ENCODE measurements around the gene MUC7.

DNA sequence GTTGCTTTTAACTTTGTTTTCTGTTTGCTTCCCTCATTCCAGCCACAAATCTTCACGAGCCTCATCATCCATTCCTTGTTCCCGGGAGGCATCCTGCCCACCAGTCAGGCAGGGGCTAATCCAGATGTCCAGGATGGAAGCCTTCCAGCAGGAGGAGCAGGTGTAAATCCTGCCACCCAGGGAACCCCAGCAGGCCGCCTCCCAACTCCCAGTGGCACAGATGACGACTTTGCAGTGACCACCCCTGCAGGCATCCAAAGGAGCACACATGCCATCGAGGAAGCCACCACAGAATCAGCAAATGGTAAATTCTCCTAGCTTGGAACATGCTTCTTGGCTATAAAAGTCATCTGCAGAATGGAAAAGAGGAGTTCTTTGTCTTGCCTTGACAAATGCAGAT is 59.0 kb downstream of the MUC7 start:
- TF ChIP-seq, protein P1, sequence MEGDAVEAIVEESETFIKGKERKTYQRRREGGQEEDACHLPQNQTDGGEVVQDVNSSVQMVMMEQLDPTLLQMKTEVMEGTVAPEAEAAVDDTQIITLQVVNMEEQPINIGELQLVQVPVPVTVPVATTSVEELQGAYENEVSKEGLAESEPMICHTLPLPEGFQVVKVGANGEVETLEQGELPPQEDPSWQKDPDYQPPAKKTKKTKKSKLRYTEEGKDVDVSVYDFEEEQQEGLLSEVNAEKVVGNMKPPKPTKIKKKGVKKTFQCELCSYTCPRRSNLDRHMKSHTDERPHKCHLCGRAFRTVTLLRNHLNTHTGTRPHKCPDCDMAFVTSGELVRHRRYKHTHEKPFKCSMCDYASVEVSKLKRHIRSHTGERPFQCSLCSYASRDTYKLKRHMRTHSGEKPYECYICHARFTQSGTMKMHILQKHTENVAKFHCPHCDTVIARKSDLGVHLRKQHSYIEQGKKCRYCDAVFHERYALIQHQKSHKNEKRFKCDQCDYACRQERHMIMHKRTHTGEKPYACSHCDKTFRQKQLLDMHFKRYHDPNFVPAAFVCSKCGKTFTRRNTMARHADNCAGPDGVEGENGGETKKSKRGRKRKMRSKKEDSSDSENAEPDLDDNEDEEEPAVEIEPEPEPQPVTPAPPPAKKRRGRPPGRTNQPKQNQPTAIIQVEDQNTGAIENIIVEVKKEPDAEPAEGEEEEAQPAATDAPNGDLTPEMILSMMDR (IDR thresholded peaks at IDR 0.05) = no peak
- TF ChIP-seq POLR2A (IDR thresholded peaks at IDR 0.05) (no peak), EP300 (IDR thresholded peaks at IDR 0.05) (no peak)
